Right lobe of liver (tissue), 4 donors: Measurements from ENCODE around the gene RNF212.

ENCODE experiments used
- POLR2A ChIP-seq: fragments of 450-650 bp; IDR thresholded peaks from one replicate; pipeline ENCODE4 v1.6.1; 2017; ENCODE audit warnings: antibody characterized with exemption, mild to moderate bottlenecking
- TF ChIP-seq, protein P1 (sequence below), 4 donors: fragments of 200-600 bp in 3 of 4; fragments of 450-650 bp in 1 of 4; IDR thresholded peaks; one replicate each; pipeline versions ENCODE4 v1.5.1 to v1.8.0; 2016 to 2022; ENCODE audit warnings: antibody characterized with exemption in 4 of 4, mild to moderate bottlenecking in 2 of 4
- donor health status: DM: no; HTN: no; CAD: no.
- donor health status: DM: no; HTN: no; CAD: no.
- donor health status: DM: no; HTN: yes; CAD: no.

GRCh38 chr4:1109333-1109732 lies 4.0 kb downstream of the RNF212 start:
- TF ChIP-seq, protein P1, sequence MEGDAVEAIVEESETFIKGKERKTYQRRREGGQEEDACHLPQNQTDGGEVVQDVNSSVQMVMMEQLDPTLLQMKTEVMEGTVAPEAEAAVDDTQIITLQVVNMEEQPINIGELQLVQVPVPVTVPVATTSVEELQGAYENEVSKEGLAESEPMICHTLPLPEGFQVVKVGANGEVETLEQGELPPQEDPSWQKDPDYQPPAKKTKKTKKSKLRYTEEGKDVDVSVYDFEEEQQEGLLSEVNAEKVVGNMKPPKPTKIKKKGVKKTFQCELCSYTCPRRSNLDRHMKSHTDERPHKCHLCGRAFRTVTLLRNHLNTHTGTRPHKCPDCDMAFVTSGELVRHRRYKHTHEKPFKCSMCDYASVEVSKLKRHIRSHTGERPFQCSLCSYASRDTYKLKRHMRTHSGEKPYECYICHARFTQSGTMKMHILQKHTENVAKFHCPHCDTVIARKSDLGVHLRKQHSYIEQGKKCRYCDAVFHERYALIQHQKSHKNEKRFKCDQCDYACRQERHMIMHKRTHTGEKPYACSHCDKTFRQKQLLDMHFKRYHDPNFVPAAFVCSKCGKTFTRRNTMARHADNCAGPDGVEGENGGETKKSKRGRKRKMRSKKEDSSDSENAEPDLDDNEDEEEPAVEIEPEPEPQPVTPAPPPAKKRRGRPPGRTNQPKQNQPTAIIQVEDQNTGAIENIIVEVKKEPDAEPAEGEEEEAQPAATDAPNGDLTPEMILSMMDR (IDR thresholded peaks at IDR 0.05): no peak
- no peak for TF ChIP-seq POLR2A
